ENCODE measurements around the gene TBL2.

The TBL2 gene

DNA sequence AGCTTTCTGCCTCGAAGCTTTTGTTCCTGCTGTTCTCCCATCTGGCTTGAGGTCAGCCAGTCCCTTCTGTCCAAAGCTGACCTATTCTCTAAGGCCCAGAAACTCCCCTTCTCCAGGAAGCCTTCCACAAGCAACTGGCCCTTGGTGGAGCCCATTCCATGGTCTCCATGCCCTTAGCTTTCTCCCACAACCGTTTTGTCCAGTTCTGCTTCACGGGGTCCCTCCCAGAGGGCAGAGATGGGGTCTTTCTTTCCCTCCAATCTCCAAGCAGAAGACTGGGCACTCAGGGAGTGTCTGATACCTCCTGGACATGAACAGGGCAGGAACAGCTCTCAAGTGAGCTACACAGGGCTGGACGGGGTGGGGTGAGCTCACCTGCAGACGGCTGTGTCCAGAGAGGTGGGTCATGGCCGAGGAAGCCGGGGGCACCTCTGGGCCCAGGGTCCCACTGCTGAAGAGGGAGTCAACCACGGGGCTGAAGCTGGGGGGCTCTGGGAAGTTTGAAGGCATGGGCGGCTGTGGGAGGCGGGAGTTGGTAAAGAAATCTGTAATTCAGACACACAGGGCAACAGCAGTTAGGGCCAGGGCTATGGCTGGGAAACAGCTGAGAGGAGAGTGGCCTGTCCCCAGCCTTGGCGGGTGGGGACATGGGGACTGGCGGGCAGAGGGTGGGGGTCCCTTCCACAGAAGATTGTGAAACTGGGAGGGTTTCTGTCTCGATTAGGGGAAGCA is 20.9 kb upstream of the TBL2 start:
- peak; percentile 19; the same call in 1 of the 3 replicates for ATAC-seq
- TF ChIP-seq ZFP3 (CRISPR knock-in tag; IDR thresholded peaks at IDR 0.05): no peak
- no peak for TF ChIP-seq GLIS3 (CRISPR knock-in tag; IDR thresholded peaks at IDR 0.05)
- TF ChIP-seq ZC3H10 (CRISPR knock-in tag; IDR thresholded peaks at IDR 0.05): no peak

DNA sequence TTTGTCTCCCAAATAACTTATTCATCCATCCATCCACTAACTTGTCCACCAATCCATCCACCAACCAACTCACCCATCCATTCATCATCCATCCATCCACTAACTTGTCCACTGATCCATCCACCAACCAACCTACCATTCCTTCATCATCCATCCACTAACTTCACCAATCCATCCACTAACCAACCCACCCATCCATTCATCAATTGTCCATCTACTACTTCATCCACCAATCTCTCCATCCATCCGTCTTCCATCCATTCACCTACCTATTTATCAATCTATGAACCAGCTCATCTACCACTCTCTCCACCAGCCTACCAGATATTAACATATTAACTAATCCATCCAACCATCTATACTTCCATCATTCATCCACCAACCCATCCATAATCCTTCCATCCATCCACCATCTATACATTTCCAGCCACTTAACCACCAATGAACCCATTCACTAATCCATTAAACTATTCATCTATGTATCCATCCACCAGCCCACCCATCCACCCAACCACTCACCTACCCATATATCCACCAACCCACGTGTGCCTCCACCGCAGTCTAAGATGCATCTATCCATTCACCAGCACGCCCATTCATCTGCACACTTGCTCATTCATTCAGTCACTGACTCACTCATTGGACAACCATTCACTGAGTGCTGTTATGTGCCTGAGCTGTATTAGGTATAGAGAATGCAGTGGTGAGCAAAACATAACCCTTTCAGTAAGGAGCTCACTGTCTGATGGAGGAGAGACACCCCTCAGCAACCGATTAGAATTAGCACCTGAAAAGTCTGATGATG is 19.8 kb upstream of the TBL2 start:
- ATAC-seq: no peak
- TF ChIP-seq ZC3H10 (CRISPR knock-in tag; IDR thresholded peaks at IDR 0.05) (no peak), RARB (CRISPR knock-in tag; IDR thresholded peaks at IDR 0.05) (no peak), TOX (CRISPR knock-in tag; IDR thresholded peaks at IDR 0.05; ENCODE audit: borderline replicate concordance) (no peak), PPARA (CRISPR knock-in tag; IDR thresholded peaks at IDR 0.05; ENCODE audit: borderline replicate concordance) (no peak), ZNF565 (CRISPR knock-in tag; conservative IDR thresholded peaks at IDR 0.05; ENCODE audit: low read depth) (no peak), ARNTL (CRISPR knock-in tag; IDR thresholded peaks at IDR 0.05; ENCODE audit: borderline replicate concordance, low read depth) (no peak)
- TF ChIP-seq, protein P1, sequence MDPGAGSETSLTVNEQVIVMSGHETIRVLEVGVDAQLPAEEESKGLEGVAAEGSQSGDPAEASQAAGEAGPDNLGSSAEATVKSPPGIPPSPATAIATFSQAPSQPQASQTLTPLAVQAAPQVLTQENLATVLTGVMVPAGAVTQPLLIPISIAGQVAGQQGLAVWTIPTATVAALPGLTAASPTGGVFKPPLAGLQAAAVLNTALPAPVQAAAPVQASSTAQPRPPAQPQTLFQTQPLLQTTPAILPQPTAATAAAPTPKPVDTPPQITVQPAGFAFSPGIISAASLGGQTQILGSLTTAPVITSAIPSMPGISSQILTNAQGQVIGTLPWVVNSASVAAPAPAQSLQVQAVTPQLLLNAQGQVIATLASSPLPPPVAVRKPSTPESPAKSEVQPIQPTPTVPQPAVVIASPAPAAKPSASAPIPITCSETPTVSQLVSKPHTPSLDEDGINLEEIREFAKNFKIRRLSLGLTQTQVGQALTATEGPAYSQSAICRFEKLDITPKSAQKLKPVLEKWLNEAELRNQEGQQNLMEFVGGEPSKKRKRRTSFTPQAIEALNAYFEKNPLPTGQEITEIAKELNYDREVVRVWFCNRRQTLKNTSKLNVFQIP (CRISPR knock-in tag; IDR thresholded peaks at IDR 0.05; ENCODE audit: borderline replicate concordance, low read depth): no peak
- TF ChIP-seq, protein P2, sequence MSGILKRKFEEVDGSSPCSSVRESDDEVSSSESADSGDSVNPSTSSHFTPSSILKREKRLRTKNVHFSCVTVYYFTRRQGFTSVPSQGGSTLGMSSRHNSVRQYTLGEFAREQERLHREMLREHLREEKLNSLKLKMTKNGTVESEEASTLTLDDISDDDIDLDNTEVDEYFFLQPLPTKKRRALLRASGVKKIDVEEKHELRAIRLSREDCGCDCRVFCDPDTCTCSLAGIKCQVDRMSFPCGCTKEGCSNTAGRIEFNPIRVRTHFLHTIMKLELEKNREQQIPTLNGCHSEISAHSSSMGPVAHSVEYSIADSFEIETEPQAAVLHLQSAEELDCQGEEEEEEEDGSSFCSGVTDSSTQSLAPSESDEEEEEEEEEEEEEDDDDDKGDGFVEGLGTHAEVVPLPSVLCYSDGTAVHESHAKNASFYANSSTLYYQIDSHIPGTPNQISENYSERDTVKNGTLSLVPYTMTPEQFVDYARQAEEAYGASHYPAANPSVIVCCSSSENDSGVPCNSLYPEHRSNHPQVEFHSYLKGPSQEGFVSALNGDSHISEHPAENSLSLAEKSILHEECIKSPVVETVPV (CRISPR knock-in tag; IDR thresholded peaks at IDR 0.05): no peak
- TF ChIP-seq, protein P3, sequence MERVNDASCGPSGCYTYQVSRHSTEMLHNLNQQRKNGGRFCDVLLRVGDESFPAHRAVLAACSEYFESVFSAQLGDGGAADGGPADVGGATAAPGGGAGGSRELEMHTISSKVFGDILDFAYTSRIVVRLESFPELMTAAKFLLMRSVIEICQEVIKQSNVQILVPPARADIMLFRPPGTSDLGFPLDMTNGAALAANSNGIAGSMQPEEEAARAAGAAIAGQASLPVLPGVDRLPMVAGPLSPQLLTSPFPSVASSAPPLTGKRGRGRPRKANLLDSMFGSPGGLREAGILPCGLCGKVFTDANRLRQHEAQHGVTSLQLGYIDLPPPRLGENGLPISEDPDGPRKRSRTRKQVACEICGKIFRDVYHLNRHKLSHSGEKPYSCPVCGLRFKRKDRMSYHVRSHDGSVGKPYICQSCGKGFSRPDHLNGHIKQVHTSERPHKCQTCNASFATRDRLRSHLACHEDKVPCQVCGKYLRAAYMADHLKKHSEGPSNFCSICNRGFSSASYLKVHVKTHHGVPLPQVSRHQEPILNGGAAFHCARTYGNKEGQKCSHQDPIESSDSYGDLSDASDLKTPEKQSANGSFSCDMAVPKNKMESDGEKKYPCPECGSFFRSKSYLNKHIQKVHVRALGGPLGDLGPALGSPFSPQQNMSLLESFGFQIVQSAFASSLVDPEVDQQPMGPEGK (CRISPR knock-in tag; IDR thresholded peaks at IDR 0.05; ENCODE audit: borderline replicate concordance): no peak

DNA sequence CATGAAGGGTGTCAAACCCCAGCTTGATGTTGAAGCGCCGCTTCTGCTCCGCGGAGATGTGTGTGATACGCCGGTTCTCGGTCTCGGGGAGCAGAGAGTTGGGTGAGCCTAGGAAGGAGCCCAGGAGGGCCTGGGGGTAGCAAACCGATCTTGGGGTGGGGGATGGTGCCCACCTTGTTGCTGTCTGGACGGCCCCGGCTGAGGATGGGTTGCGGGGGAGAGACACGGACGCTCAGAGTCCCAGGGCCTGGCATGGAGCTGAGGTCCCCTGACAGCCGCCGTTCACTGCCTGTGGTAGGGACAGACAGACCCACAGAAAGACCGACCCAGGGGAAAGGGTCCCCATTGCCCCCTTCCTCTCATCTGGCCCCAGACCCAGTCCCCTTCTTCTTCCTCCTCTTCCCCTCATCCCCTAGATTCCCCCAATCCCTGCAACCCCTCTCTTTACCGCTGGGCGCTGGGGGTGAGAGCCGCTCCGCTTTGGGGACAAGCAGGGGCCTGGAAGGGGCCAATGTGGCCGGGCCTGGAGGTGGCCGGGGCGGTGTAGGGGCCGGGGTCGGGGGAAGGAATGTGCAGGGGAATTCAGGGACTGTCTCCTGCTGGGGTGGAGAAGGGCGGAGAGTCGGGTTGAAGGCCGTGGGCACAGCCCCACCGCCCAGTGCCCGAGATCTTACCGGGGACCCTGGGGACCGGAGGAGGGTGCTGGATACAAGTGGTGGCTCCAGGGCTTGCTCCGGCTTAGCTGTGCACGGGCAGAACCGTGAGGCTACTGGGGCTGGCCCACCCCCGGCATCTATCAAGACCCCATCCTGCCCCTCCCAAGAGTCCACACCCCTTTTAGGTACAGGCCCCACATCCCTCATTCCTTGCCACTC is 18.0 kb upstream of the TBL2 start:
- TF ChIP-seq, protein P4, sequence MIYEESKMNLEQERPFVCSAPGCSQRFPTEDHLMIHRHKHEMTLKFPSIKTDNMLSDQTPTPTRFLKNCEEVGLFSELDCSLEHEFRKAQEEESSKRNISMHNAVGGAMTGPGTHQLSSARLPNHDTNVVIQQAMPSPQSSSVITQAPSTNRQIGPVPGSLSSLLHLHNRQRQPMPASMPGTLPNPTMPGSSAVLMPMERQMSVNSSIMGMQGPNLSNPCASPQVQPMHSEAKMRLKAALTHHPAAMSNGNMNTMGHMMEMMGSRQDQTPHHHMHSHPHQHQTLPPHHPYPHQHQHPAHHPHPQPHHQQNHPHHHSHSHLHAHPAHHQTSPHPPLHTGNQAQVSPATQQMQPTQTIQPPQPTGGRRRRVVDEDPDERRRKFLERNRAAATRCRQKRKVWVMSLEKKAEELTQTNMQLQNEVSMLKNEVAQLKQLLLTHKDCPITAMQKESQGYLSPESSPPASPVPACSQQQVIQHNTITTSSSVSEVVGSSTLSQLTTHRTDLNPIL (CRISPR knock-in tag; IDR thresholded peaks at IDR 0.05; ENCODE audit: low read depth): no peak
- no peak for TF ChIP-seq OSR1 (CRISPR knock-in tag; IDR thresholded peaks at IDR 0.05)
- no peak for ATAC-seq

DNA sequence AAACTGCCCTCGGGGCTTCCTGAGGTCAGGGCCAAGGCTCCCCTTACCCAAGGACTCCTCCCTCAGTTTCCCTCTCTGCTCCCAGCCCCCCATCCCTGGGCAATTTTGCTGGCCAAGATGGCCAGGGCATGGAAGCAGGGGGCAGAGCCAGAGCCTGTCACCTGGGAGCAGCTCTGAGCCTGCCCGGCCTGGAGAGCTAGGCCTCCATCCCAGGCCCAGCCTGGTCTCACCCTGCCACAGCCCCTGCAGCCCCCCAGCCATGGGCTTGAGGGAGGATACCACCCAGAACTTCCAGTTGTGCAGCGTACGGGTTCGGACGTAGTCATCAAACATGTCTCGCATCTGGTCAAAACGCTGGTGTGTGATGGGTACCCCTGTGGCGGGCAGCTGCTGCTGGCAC is 17.0 kb upstream of the TBL2 start:
- no peak for ATAC-seq
- TF ChIP-seq ZC3H10 (CRISPR knock-in tag; IDR thresholded peaks at IDR 0.05) (no peak), OSR1 (CRISPR knock-in tag; IDR thresholded peaks at IDR 0.05) (no peak), ISL1 (CRISPR knock-in tag; IDR thresholded peaks at IDR 0.05) (no peak), ESRRG (CRISPR knock-in tag; IDR thresholded peaks at IDR 0.05) (no peak), ZNF8 (CRISPR knock-in tag; IDR thresholded peaks at IDR 0.05) (no peak), TOX (CRISPR knock-in tag; IDR thresholded peaks at IDR 0.05; ENCODE audit: borderline replicate concordance) (no peak), ARNTL (CRISPR knock-in tag; IDR thresholded peaks at IDR 0.05; ENCODE audit: borderline replicate concordance, low read depth) (no peak)
- TF ChIP-seq, protein P3 (CRISPR knock-in tag; IDR thresholded peaks at IDR 0.05; ENCODE audit: borderline replicate concordance): no peak
- TF ChIP-seq, protein P2 (CRISPR knock-in tag; IDR thresholded peaks at IDR 0.05): no peak
- TF ChIP-seq, protein P4 (CRISPR knock-in tag; IDR thresholded peaks at IDR 0.05; ENCODE audit: low read depth): no peak
- TF ChIP-seq, protein P5, sequence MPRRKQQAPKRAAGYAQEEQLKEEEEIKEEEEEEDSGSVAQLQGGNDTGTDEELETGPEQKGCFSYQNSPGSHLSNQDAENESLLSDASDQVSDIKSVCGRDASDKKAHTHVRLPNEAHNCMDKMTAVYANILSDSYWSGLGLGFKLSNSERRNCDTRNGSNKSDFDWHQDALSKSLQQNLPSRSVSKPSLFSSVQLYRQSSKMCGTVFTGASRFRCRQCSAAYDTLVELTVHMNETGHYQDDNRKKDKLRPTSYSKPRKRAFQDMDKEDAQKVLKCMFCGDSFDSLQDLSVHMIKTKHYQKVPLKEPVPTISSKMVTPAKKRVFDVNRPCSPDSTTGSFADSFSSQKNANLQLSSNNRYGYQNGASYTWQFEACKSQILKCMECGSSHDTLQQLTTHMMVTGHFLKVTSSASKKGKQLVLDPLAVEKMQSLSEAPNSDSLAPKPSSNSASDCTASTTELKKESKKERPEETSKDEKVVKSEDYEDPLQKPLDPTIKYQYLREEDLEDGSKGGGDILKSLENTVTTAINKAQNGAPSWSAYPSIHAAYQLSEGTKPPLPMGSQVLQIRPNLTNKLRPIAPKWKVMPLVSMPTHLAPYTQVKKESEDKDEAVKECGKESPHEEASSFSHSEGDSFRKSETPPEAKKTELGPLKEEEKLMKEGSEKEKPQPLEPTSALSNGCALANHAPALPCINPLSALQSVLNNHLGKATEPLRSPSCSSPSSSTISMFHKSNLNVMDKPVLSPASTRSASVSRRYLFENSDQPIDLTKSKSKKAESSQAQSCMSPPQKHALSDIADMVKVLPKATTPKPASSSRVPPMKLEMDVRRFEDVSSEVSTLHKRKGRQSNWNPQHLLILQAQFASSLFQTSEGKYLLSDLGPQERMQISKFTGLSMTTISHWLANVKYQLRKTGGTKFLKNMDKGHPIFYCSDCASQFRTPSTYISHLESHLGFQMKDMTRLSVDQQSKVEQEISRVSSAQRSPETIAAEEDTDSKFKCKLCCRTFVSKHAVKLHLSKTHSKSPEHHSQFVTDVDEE (CRISPR knock-in tag; IDR thresholded peaks at IDR 0.05): no peak
